Cardiac septum (tissue), 1 donor: Measurements from ENCODE around the gene CDC42BPG. TPM values are rescaled to one million over a fixed set of nuclear protein-coding genes. Genes with fewer than 3 reads are reported as not detected.

Experiments used
- DNase-seq: peaks from one replicate; pipeline ENCODE4 v3.0.0-alpha.2; 2020; ENCODE audit warnings: low spot score
- intact Hi-C: fragments of 100-400 bp; cut with DNase I; formaldehyde crosslinking; loops from one replicate; pipeline ENCODE4 v1.14.0; 2022
- total RNA-seq: library from RNA; stranded (reverse); fragmentation: NEBNext Ultra II Directional; extraction: Animal tissue kit (Norgen Biotek cat#: 25700); gene quantifications from one replicate; pipeline ENCODE4 v1.2.1, GENCODE V29; 2021
- donor health status: DM: no; HTN: no; CAD: no.

Gene CDC42BPG
- total RNA-seq, 1 donor from 2014 or later: 1.2 TPM

- intact Hi-C loops: no loop called here
- DNase-seq: no peak
Measured at GRCh38 chr11:64881476-64881875, 37.0 kb upstream of the CDC42BPG start.

GRCh38 chr11:64880240-64881001, 36.0 kb upstream of the CDC42BPG start:
- intact Hi-C loops: no loop called here
- no peak for DNase-seq

- intact Hi-C loops: no loop called here
- no peak for DNase-seq
Measured at GRCh38 chr11:64879244-64879900, 34.9 kb upstream of the CDC42BPG start.

GRCh38 chr11:64878494-64879243, 34.2 kb upstream of the CDC42BPG start, which contains the start of gene EHD1:
Gene EHD1, minus strand, starts transcription at chr11:64878621. Its CDS starts 157 bp downstream, at chr11:64878464.
- DNase-seq: peak; percentile 99
- intact Hi-C loops: no loop called here

- intact Hi-C loops: no loop called here
- no peak for DNase-seq
Measured at GRCh38 chr11:64878223-64878493, 33.7 kb upstream of the CDC42BPG start.

- DNase-seq: no peak
- intact Hi-C loops: loop anchor here (2.0 kb wide), 1 partner anchor 23 kb away; no protein-coding TSS in a partner anchor
Measured at GRCh38 chr11:64877390-64878222, 33.2 kb upstream of the CDC42BPG start.

GRCh38 chr11:64876835-64877341, 32.4 kb upstream of the CDC42BPG start:
- intact Hi-C loops: loop anchor here (2.0 kb wide), 1 partner anchor 22 kb away; no protein-coding TSS in a partner anchor
- DNase-seq: no peak

- DNase-seq: no peak
- intact Hi-C loops: loop anchor here (2.0 kb wide), 1 partner anchor 21 kb away; no protein-coding TSS in a partner anchor
Measured at GRCh38 chr11:64876229-64876750, 31.8 kb upstream of the CDC42BPG start.

- intact Hi-C loops: loop anchor here (2.0 kb wide), 1 partner anchor 21 kb away; no protein-coding TSS in a partner anchor
- no peak for DNase-seq
Measured at GRCh38 chr11:64875369-64876228, 31.1 kb upstream of the CDC42BPG start.

- DNase-seq: no peak
- intact Hi-C loops: no loop called here
Measured at GRCh38 chr11:64874308-64875240, 30.1 kb upstream of the CDC42BPG start.

GRCh38 chr11:64872790-64873488, 28.5 kb upstream of the CDC42BPG start:
- intact Hi-C loops: no loop called here
- DNase-seq: no peak

- DNase-seq: no peak
Measured at GRCh38 chr11:64871492-64871891, 27.0 kb upstream of the CDC42BPG start.

GRCh38 chr11:64870893-64871466, 26.5 kb upstream of the CDC42BPG start:
- DNase-seq: no peak
- intact Hi-C loops: no loop called here

More at GRCh38 chr11:64871492-64871891, 27.0 kb upstream of the CDC42BPG start:
- intact Hi-C loops: no loop called here

- intact Hi-C loops: no loop called here
- DNase-seq: no peak
Measured at GRCh38 chr11:64870176-64870892, 25.9 kb upstream of the CDC42BPG start.

GRCh38 chr11:64869571-64870175, 25.2 kb upstream of the CDC42BPG start:
- no peak for DNase-seq
- intact Hi-C loops: no loop called here
